ENCODE results near the gene CCDC152. TPM values are rescaled to one million over a fixed set of nuclear protein-coding genes. Genes with fewer than 3 reads are reported as not detected.

The CCDC152 gene, protein sequence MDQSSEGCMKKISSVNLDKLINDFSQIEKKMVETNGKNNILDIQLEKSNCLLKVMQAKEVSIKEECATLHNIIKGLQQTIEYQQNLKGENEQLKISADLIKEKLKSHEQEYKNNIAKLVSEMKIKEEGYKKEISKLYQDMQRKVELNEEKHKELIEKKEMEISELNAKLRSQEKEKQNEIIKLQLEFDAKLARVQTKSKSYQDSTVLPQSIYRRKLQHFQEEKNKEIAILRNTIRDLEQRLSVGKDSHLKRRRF
- total RNA-seq (2022), result not detected in 2 replicates
- percentile 6 among the genes with signal in this experiment for Bru-seq, nascent RNA
- percentile 2 among the genes with signal in this experiment for BruChase-seq, experiment 1, labeled RNA remaining after a 2-hour chase
- not detected for BruChase-seq, experiment 2, labeled RNA remaining after a 6-hour chase
- long read RNA-seq, result 0 reads

DNA sequence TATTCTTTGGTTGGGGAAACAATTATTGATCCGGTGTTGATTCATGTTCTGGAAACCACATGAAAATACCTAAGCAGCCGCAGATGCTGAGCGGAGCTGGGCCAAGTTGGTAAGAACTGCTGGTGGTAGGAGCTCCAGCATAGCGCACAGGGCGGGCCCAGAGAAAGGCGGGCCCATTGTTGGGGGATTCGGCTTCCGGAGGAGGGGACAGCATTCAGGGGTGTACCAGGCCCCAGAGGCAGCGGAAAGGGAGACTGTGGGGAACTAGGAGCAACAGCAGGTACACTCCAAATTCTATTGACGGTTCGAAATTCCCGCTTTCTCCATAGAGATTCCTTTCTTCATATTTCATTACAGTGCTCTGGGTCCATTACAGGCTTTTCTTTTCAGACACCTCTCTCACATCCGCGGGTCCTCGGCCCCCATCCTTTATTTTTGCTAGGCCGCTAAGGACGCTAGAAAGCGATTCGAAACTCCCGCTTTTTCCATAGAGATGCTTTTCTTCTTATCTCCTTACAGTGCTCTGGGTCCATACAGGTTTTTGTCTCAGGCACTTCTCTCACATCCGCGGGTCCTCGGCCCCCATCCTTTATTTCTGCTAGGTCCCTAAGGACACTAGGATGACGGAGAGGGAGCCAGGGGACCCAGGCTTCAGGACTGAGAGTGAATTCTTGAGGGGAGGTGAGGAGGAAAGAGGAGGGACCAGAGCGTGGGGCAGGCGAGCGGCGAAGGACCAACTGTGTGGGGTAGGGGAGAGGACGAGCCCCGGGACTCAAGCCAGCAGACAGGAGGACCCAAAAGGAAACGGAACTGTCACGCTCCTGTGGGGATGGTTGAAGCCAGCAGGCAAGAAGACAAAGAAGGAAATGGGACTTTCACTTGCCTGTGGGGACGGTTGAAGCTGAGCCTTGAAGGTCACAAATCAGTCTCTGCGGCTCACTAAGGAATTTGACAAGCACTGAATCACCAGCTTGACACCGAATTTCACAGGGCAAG is at the start of gene CCDC152:
Gene CCDC152 (plus strand): TSS at position 213 of the 996 bp plus-strand sequence. CDS start 2,304 bp downstream, outside the sequence.
- POLR2A ChIA-PET, result no interaction called here
- no peak within 1 kb of the TSS for H3K27ac Mint-ChIP-seq (ENCODE audit: unreplicated experiment)

GRCh38 chr5:42715785-42716184 is 40.8 kb upstream of the CCDC152 start:
- ChIA-PET POLR2A (no interaction called here), CTCF (no interaction called here)
- no TSS peak for BruUV-seq (replicated peaks)
- no peaks in the 10 kb centered on the region for H3K36me3 Mint-ChIP-seq (ENCODE audit: insufficient read depth, unreplicated experiment)
- Histone ChIP-seq H3K4me1 (no peaks in the 10 kb centered on the region), H3K4me3 (ENCODE audit: low read depth, low read length) (no peak overlapping the region), H3K36me3 (ENCODE audit: control insufficient read depth, insufficient read depth, low read length) (no peaks in the 10 kb centered on the region), H3K27me3 (replicated peaks; ENCODE audit: control insufficient read depth, insufficient read depth, low read length) (no peaks in the 10 kb centered on the region), H3K9me3 (no peaks in the 10 kb centered on the region)
- DNase-seq, result no peak
- TF ChIP-seq, protein P1, sequence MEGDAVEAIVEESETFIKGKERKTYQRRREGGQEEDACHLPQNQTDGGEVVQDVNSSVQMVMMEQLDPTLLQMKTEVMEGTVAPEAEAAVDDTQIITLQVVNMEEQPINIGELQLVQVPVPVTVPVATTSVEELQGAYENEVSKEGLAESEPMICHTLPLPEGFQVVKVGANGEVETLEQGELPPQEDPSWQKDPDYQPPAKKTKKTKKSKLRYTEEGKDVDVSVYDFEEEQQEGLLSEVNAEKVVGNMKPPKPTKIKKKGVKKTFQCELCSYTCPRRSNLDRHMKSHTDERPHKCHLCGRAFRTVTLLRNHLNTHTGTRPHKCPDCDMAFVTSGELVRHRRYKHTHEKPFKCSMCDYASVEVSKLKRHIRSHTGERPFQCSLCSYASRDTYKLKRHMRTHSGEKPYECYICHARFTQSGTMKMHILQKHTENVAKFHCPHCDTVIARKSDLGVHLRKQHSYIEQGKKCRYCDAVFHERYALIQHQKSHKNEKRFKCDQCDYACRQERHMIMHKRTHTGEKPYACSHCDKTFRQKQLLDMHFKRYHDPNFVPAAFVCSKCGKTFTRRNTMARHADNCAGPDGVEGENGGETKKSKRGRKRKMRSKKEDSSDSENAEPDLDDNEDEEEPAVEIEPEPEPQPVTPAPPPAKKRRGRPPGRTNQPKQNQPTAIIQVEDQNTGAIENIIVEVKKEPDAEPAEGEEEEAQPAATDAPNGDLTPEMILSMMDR (IDR thresholded peaks at IDR 0.05; ENCODE audit: insufficient read depth in 1 of 2, low read depth in 1 of 2, low read length in 1 of 2, severe bottlenecking in 1 of 2, unreplicated experiment in 1 of 2), result no peak
- H3K4me1 Mint-ChIP-seq (ENCODE audit: low read depth, unreplicated experiment), result no peaks in the 10 kb centered on the region
- intact Hi-C loops (cut with micrococcal nuclease; ENCODE audit: unreplicated experiment), result no loop called here
- no peak overlapping the region for H3K27ac Mint-ChIP-seq (ENCODE audit: unreplicated experiment)
- peaks cover 3% of the 10 kb centered on the region for H3K27me3 Mint-ChIP-seq (ENCODE audit: insufficient read depth, unreplicated experiment)
- H3K4me3 Mint-ChIP-seq (ENCODE audit: unreplicated experiment), result no peak overlapping the region
- H3K9me3 Mint-ChIP-seq (ENCODE audit: unreplicated experiment), result no peaks in the 10 kb centered on the region

More for the DNA sequence above, at the start of gene CCDC152:
- Mint-ChIP-seq H3K36me3 (ENCODE audit: insufficient read depth, unreplicated experiment) (no peaks in the 10 kb centered on the region), H3K4me1 (ENCODE audit: low read depth, unreplicated experiment) (no peaks in the 10 kb centered on the region), H3K27me3 (ENCODE audit: insufficient read depth, unreplicated experiment) (no peaks in the 10 kb centered on the region), H3K9me3 (ENCODE audit: unreplicated experiment) (no peaks in the 10 kb centered on the region), H3K4me3 (ENCODE audit: unreplicated experiment) (no peak within 1 kb of the TSS)
- no peak for DNase-seq
- TF ChIP-seq, protein P1 (IDR thresholded peaks at IDR 0.05; ENCODE audit: insufficient read depth in 1 of 2, low read depth in 1 of 2, low read length in 1 of 2, severe bottlenecking in 1 of 2, unreplicated experiment in 1 of 2), result no peak
- Histone ChIP-seq H3K27me3 (replicated peaks; ENCODE audit: control insufficient read depth, insufficient read depth, low read length) (no peaks in the 10 kb centered on the region), H3K9me3 (no peaks in the 10 kb centered on the region), H3K36me3 (ENCODE audit: control insufficient read depth, insufficient read depth, low read length) (no peaks in the 10 kb centered on the region), H3K4me3 (ENCODE audit: low read depth, low read length) (no peak within 1 kb of the TSS), H3K4me1 (no peaks in the 10 kb centered on the region)
- CTCF ChIA-PET, result no interaction called here
- intact Hi-C loops (cut with micrococcal nuclease; ENCODE audit: unreplicated experiment), result no loop called here
- no TSS peak for BruUV-seq (replicated peaks)

GRCh38 chr5:42718591-42718990 is 38.0 kb upstream of the CCDC152 start:
- Mint-ChIP-seq H3K4me3 (ENCODE audit: unreplicated experiment) (no peak overlapping the region), H3K36me3 (ENCODE audit: insufficient read depth, unreplicated experiment) (no peaks in the 10 kb centered on the region), H3K9me3 (ENCODE audit: unreplicated experiment) (no peaks in the 10 kb centered on the region), H3K27ac (ENCODE audit: unreplicated experiment) (no peak overlapping the region), H3K27me3 (ENCODE audit: insufficient read depth, unreplicated experiment) (no peaks in the 10 kb centered on the region), H3K4me1 (ENCODE audit: low read depth, unreplicated experiment) (no peaks in the 10 kb centered on the region)
- no peak for DNase-seq
- no TSS peak for BruUV-seq (replicated peaks)
- no peaks in the 10 kb centered on the region for H3K27me3 ChIP-seq (replicated peaks; ENCODE audit: control insufficient read depth, insufficient read depth, low read length)
- ChIA-PET CTCF (no interaction called here), POLR2A (interaction anchor here (0.5 kb wide), 1 partner anchor 336 kb away, joined by 3 read pairs; no protein-coding TSS in a partner anchor)
- no peak overlapping the region for H3K4me3 ChIP-seq (ENCODE audit: low read depth, low read length)
- no peaks in the 10 kb centered on the region for H3K36me3 ChIP-seq (ENCODE audit: control insufficient read depth, insufficient read depth, low read length)
- no peaks in the 10 kb centered on the region for H3K9me3 ChIP-seq
- H3K4me1 ChIP-seq, result no peaks in the 10 kb centered on the region
- TF ChIP-seq, protein P1 (IDR thresholded peaks at IDR 0.05; ENCODE audit: insufficient read depth in 1 of 2, low read depth in 1 of 2, low read length in 1 of 2, severe bottlenecking in 1 of 2, unreplicated experiment in 1 of 2), result no peak
- intact Hi-C loops (cut with micrococcal nuclease; ENCODE audit: unreplicated experiment), result no loop called here

Measured in Caco-2 (cell line).